NB4 (cell line): ENCODE measurements around the gene ILF2.

ENCODE experiments used
- MYC ChIP-seq: IDR thresholded peaks from 2 replicates; pipeline ENCODE4 v1.6.1; 2011; ENCODE audit warnings: low read depth, low read length
- POLR2A ChIP-seq: IDR thresholded peaks from 2 replicates; pipeline ENCODE4 v1.6.1; 2011; ENCODE audit warnings: mild to moderate bottlenecking; ENCODE audit not compliant: insufficient read length; ENCODE audit errors: extremely low read depth
- TF ChIP-seq, protein P1 (sequence below): IDR thresholded peaks from one replicate; pipeline ENCODE4 v1.5.1; 2012; ENCODE audit warnings: low read depth, low read length
- TF ChIP-seq, protein P2 (sequence below): IDR thresholded peaks from 2 replicates; pipeline ENCODE4 v1.6.1; 2011; ENCODE audit warnings: low read depth, low read length

DNA sequence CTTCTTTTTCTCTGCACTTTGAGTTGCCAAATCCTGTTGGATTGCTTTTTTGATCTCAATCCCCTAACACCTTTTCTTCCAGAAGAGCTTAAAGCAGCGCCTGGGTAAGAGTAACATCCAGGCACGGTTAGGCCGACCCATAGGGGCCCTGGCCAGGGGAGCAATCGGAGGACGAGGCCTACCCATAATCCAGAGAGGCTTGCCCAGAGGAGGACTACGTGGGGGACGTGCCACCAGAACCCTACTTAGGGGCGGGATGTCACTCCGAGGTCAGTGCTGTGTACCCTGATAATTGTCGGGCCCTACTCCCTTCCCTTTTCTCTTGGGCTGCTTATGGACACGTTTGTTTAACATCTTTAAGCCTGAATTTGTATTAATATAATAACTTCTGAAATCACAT lies 28.6 kb downstream of the ILF2 start:
- TF ChIP-seq, protein P1, sequence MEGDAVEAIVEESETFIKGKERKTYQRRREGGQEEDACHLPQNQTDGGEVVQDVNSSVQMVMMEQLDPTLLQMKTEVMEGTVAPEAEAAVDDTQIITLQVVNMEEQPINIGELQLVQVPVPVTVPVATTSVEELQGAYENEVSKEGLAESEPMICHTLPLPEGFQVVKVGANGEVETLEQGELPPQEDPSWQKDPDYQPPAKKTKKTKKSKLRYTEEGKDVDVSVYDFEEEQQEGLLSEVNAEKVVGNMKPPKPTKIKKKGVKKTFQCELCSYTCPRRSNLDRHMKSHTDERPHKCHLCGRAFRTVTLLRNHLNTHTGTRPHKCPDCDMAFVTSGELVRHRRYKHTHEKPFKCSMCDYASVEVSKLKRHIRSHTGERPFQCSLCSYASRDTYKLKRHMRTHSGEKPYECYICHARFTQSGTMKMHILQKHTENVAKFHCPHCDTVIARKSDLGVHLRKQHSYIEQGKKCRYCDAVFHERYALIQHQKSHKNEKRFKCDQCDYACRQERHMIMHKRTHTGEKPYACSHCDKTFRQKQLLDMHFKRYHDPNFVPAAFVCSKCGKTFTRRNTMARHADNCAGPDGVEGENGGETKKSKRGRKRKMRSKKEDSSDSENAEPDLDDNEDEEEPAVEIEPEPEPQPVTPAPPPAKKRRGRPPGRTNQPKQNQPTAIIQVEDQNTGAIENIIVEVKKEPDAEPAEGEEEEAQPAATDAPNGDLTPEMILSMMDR, result no peak
- no peak for TF ChIP-seq POLR2A
- TF ChIP-seq MYC, result no peak
- TF ChIP-seq, protein P2, sequence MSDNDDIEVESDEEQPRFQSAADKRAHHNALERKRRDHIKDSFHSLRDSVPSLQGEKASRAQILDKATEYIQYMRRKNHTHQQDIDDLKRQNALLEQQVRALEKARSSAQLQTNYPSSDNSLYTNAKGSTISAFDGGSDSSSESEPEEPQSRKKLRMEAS, result no peak
